Gastroesophageal sphincter (tissue), 3 donors: Measurements from ENCODE around the gene HRH1.

ENCODE experiments used
- CTCF ChIP-seq, 4 experiments: fragments of 200-600 bp in 2 of 4; fragments of 450-650 bp in 2 of 4; sonication (generic) in 1 of 4; IDR thresholded peaks; one replicate each; pipeline ENCODE4 v1.5.1; 2017 to 2019; ENCODE audit warnings: antibody characterized with exemption in 4 of 4, mild to moderate bottlenecking in 2 of 4, moderate library complexity in 2 of 4
- EP300 ChIP-seq: sonication (generic); formaldehyde crosslinking; IDR thresholded peaks from one replicate; pipeline ENCODE4 v1.6.1; 2017; ENCODE audit warnings: antibody characterized with exemption, mild to moderate bottlenecking
- POLR2A ChIP-seq, 2 donors: fragments of 450-650 bp; IDR thresholded peaks; one replicate each; pipeline ENCODE4 v1.6.1; 2017; ENCODE audit warnings: antibody characterized with exemption in 2 of 2, mild to moderate bottlenecking in 2 of 2, moderate library complexity in 1 of 2
- POLR2AphosphoS5 ChIP-seq: sonication (generic); formaldehyde crosslinking; IDR thresholded peaks from one replicate; pipeline ENCODE4 v1.6.1; 2017; ENCODE audit warnings: antibody characterized with exemption

GRCh38 chr3:11302444-11302843 is 148.2 kb downstream of the HRH1 start:
- TF ChIP-seq CTCF (IDR thresholded peaks at IDR 0.05) = no peak
- no peak for TF ChIP-seq POLR2A (IDR thresholded peaks at IDR 0.05)
- no peak for TF ChIP-seq EP300
- TF ChIP-seq POLR2AphosphoS5 = no peak
